Measurements from ENCODE around the gene AMACR.

DNA sequence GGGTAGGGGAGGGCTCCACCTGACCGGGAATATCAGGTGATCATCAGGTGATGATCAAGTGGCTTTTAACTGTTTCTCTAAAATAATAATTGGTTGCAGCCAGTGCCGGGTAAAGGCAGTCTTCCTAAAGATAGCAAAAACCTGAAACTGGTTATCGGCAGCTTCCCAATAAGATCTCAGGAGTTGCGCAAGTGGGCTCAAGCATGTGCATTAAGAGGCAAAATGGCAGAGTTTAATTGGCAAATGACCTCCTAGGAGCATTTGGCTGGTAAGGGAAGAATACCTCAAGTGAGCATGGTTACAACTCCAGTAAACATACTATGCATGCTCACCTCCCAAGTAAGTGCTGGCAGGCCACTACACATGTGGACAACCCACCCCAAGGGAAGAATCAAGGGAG, 31.0 kb upstream of the AMACR start:
- TF ChIP-seq, protein P1, sequence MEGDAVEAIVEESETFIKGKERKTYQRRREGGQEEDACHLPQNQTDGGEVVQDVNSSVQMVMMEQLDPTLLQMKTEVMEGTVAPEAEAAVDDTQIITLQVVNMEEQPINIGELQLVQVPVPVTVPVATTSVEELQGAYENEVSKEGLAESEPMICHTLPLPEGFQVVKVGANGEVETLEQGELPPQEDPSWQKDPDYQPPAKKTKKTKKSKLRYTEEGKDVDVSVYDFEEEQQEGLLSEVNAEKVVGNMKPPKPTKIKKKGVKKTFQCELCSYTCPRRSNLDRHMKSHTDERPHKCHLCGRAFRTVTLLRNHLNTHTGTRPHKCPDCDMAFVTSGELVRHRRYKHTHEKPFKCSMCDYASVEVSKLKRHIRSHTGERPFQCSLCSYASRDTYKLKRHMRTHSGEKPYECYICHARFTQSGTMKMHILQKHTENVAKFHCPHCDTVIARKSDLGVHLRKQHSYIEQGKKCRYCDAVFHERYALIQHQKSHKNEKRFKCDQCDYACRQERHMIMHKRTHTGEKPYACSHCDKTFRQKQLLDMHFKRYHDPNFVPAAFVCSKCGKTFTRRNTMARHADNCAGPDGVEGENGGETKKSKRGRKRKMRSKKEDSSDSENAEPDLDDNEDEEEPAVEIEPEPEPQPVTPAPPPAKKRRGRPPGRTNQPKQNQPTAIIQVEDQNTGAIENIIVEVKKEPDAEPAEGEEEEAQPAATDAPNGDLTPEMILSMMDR (conservative IDR thresholded peaks at IDR 0.05; ENCODE audit: low read length), result no peak
- no peak for TF ChIP-seq EZH2phosphoT487 (IDR thresholded peaks at IDR 0.05; ENCODE audit: borderline replicate concordance, low read depth, low read length)

Data from OCI-LY7 (cell line).